AG04450 (cell line): ENCODE measurements around the gene OR2T27. TPM values are rescaled to one million over a fixed set of nuclear protein-coding genes. Genes with fewer than 3 reads are reported as not detected.
"Not testable (repeated sequence)": the region's sequence is repeated elsewhere in the genome, so short reads cannot be mapped to it uniquely, and the experiment has no call there.

ENCODE experiments used
- CTCF ChIA-PET: fragments of 300-600, 350-600 bp; formaldehyde crosslinking; extraction: SDS; loops from one replicate; lab custom pipeline; 2022; ENCODE audit warnings: antibody characterized with exemption, inconsistent platforms; lab: Charles Lee
- POLR2A ChIA-PET: fragments of 350-600 bp; formaldehyde crosslinking; extraction: SDS; loops from one replicate; lab custom pipeline; 2021; ENCODE audit warnings: antibody characterized with exemption, inconsistent platforms; lab: Yijun Ruan, JAX
- DNase-seq: peaks from one replicate; pipeline ENCODE4 v3.0.0-alpha.2; 2011; ENCODE audit warnings: low read depth, low spot score
- H3K27ac ChIP-seq: one replicate; pipeline ENCODE4 v1.5.1; 2012; ENCODE audit warnings: low read depth, low read length, control low read depth
- H3K27me3 ChIP-seq: one replicate; pipeline ENCODE4 v1.6.0; 2012; ENCODE audit warnings: low read length; ENCODE audit not compliant: control insufficient read depth, insufficient read depth
- H3K4me3 ChIP-seq: 2 replicates; pipeline ENCODE4 v1.5.1; 2011; ENCODE audit warnings: mild to moderate bottlenecking, low read depth, low read length, control low read depth
- H3K9me3 ChIP-seq: 2 replicates; pipeline ENCODE4 v1.5.1; 2012; ENCODE audit warnings: low read length; ENCODE audit not compliant: control insufficient read depth, insufficient read depth
- polyA plus RNA-seq: library from polyadenylated mRNA; depleted of rRNA; stranded (reverse); fragments of >200 nt; gene quantifications from 2 replicates; pipeline ENCODE4 v1.2.3, GENCODE V29; 2011
- TF ChIP-seq, protein P1 (sequence below): IDR thresholded peaks from 2 replicates; pipeline ENCODE4 v1.5.1; 2011; ENCODE audit warnings: low read depth, low read length, control low read depth, inconsistent platforms

The OR2T27 gene
- polyA plus RNA-seq, 1 experiment = not detected

GRCh38 chr1:248688527-248689298 is 33.4 kb upstream of the OR2T27 start:
- Histone ChIP-seq H3K27me3 (no peaks in the 10 kb centered on the region), H3K9me3 (peaks cover 20% of the 10 kb centered on the region), H3K27ac (no peak overlapping the region), H3K4me3 (no peak overlapping the region)
- TF ChIP-seq, protein P1, sequence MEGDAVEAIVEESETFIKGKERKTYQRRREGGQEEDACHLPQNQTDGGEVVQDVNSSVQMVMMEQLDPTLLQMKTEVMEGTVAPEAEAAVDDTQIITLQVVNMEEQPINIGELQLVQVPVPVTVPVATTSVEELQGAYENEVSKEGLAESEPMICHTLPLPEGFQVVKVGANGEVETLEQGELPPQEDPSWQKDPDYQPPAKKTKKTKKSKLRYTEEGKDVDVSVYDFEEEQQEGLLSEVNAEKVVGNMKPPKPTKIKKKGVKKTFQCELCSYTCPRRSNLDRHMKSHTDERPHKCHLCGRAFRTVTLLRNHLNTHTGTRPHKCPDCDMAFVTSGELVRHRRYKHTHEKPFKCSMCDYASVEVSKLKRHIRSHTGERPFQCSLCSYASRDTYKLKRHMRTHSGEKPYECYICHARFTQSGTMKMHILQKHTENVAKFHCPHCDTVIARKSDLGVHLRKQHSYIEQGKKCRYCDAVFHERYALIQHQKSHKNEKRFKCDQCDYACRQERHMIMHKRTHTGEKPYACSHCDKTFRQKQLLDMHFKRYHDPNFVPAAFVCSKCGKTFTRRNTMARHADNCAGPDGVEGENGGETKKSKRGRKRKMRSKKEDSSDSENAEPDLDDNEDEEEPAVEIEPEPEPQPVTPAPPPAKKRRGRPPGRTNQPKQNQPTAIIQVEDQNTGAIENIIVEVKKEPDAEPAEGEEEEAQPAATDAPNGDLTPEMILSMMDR = no peak
- no peak for DNase-seq
- POLR2A ChIA-PET = no interaction called here
- CTCF ChIA-PET = no interaction called here

DNA sequence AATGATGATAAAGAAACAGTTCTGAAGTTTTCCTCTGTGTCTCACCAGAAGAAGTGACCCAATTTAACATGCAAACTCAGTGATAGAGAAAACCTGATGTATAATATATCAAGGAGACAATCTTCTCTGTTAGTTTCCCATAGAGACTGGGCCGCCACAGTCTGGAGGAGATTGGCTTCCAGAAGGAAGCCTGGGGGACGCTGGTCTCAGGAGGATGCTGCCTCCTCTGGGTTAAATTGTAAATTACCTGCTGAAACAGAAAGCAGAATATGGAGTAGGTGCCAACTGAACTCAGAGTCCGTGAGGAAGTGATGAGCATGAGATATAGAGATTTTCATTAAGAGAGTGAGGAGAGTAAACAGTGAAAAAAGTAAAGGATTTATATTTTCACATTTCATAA is 31.5 kb upstream of the OR2T27 start:
- CTCF ChIA-PET = no interaction called here
- H3K27me3 ChIP-seq = no peaks in the 10 kb centered on the region
- no peak overlapping the region for H3K27ac ChIP-seq
- H3K9me3 ChIP-seq = peaks cover 13% of the 10 kb centered on the region
- DNase-seq = no peak
- POLR2A ChIA-PET = no interaction called here
- no peak overlapping the region for H3K4me3 ChIP-seq
- TF ChIP-seq, protein P1 = no peak

- CTCF ChIA-PET = no interaction called here
- Histone ChIP-seq H3K4me3 (no peak overlapping the region), H3K27ac (no peak overlapping the region), H3K9me3 (peaks cover 11% of the 10 kb centered on the region), H3K27me3 (no peaks in the 10 kb centered on the region)
- TF ChIP-seq, protein P1 = no peak
- DNase-seq = no peak
- POLR2A ChIA-PET = no interaction called here
These were observed 26.3 kb upstream of the OR2T27 start for GRCh38 chr1:248681651-248682050.

DNA sequence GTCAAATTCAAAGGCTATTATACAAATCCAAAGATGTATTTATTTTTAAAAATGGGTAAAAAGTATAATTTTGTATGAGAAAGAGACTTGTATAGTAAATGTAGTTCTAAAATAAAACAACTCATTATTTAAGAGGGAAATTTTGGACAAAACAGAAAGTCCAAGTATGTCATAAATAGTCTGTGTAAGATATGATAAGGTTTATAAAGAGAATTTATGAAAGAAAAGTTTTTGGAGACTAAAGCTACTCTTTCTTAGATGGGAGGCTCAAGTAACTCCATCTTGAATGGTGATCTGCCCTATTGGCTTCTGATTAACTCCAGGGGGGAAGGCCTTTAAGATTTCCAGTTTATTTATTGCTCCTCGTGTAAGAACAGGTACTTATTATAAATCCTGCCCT is 14.7 kb upstream of the OR2T27 start:
- DNase-seq = no peak
- ChIA-PET POLR2A (no interaction called here), CTCF (no interaction called here)
- Histone ChIP-seq H3K4me3 (no peak overlapping the region), H3K27me3 (no peaks in the 10 kb centered on the region), H3K27ac (no peak overlapping the region), H3K9me3 (peaks cover 11% of the 10 kb centered on the region)
- TF ChIP-seq, protein P1 = no peak

GRCh38 chr1:248663453-248664328 is 8.4 kb upstream of the OR2T27 start:
- CTCF ChIA-PET, H3K27ac ChIP-seq, H3K9me3 ChIP-seq, H3K4me3 ChIP-seq, H3K27me3 ChIP-seq, POLR2A ChIA-PET, DNase-seq: not testable (repeated sequence)

- H3K27me3 ChIP-seq, H3K27ac ChIP-seq, POLR2A ChIA-PET, DNase-seq, CTCF ChIA-PET, H3K4me3 ChIP-seq: not testable (repeated sequence)
- H3K9me3 ChIP-seq = peaks cover 11% of the 10 kb centered on the region
These were observed 1.5 kb upstream of the OR2T27 start for GRCh38 chr1:248656797-248657196.

DNA sequence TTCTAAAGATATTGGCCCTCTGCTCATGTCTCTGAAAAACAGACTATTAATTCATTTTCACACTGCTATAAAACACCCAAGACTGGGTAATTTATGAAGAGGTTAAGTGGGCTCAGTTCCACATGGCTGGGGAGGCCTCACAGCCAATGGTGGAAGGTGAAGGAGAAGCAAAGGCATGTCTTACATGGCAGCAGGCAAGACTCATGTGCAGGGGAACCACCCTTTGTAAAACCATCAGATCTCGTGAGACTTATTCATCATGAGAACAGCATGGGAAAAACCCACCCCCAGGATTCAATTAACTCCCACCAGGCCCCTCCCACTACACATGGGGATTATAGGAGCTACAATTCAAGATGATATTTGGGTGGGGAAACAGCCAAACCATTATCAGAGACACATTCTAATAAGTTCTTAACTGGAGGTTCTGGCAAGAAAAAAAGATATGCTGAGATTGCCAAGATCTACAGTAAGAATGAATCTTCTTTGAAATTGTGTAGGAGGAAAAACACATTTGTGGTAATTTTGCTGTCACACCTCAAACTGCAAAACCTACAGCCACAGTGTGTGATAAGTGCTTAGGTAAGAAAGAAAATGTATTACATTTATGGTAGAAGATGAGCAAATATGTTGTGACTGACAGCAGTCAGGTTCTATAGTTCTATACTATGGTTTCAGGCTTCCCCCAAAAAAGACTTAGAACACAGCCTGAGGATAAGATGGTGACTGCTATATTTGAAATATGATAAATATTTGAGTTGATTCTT is 6.4 kb downstream of the OR2T27 start:
- DNase-seq, H3K27ac ChIP-seq, H3K4me3 ChIP-seq, H3K27me3 ChIP-seq, POLR2A ChIA-PET, CTCF ChIA-PET, H3K9me3 ChIP-seq: not testable (repeated sequence)
